ENCODE measurements around the gene EXOC3L1.

DNA sequence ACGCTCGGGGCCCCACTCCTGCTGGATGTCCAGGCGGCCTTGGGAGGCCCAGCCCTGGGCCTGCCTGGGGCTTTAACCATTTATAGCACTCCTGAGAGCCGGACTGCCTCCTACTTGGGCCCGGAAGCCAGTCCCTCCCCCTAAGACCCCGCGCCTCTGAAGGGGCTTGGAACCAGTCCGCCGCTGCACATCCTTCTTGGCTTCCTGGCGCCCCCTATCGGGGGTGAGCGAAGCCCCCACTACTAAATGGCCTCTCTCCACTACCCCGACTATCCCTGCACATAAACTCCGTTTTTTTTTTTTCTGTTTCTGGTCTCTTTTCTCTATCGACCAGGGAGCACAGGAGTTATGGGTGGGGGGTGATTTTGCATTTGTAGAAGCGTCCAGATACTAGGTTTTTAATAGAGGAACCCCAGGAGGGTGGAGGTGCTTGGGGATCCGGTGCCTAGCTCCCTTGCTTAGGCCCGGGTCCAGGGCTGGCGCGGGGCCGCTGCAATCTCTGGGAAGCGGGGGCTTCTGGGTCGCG, 20.2 kb downstream of the EXOC3L1 start:
- TF ChIP-seq, protein P1, sequence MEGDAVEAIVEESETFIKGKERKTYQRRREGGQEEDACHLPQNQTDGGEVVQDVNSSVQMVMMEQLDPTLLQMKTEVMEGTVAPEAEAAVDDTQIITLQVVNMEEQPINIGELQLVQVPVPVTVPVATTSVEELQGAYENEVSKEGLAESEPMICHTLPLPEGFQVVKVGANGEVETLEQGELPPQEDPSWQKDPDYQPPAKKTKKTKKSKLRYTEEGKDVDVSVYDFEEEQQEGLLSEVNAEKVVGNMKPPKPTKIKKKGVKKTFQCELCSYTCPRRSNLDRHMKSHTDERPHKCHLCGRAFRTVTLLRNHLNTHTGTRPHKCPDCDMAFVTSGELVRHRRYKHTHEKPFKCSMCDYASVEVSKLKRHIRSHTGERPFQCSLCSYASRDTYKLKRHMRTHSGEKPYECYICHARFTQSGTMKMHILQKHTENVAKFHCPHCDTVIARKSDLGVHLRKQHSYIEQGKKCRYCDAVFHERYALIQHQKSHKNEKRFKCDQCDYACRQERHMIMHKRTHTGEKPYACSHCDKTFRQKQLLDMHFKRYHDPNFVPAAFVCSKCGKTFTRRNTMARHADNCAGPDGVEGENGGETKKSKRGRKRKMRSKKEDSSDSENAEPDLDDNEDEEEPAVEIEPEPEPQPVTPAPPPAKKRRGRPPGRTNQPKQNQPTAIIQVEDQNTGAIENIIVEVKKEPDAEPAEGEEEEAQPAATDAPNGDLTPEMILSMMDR (IDR thresholded peaks at IDR 0.05), result peak; percentile 41 to 65 (median 58)
- no peak for TF ChIP-seq POLR2A (IDR thresholded peaks at IDR 0.05)
